K562 (cell line): ENCODE data around the gene NABP2. TPM values are rescaled to one million over a fixed set of nuclear protein-coding genes. Genes with fewer than 3 reads are reported as not detected.

Experiments
- BHLHE40 ChIP-seq: IDR thresholded peaks from 2 replicates; pipeline ENCODE4 v1.6.1; 2011; ENCODE audit warnings: low read length, improper control_type of control experiment
- HNRNPL ChIP-seq: fragments of 200-400 bp; formaldehyde crosslinking; IDR thresholded peaks from 2 replicates; pipeline ENCODE4 v1.6.1; 2017; ENCODE audit warnings: low read depth, mild to moderate bottlenecking, low read length
- KDM5B ChIP-seq: fragments of 200-600 bp; sonication (generic); IDR thresholded peaks from 2 replicates; pipeline ENCODE4 v1.6.1; 2012; ENCODE audit warnings: low read depth, mild to moderate bottlenecking, moderate library complexity, low read length, control low read depth, inconsistent platforms; ENCODE audit not compliant: insufficient replicate concordance
- KLF1 ChIP-seq: fragments of 450-650 bp; IDR thresholded peaks from 2 replicates; pipeline ENCODE4 v1.6.1; 2016; ENCODE audit warnings: missing genetic modification characterization, missing compliant biosample characterization
- MEIS2 ChIP-seq: fragments of 450-650 bp; IDR thresholded peaks from 2 replicates; pipeline ENCODE4 v1.6.1; 2014; ENCODE audit warnings: mild to moderate bottlenecking; ENCODE audit not compliant: partially characterized antibody
- MIER1 ChIP-seq: fragments of 450-650 bp; IDR thresholded peaks from 2 replicates; pipeline ENCODE4 v1.6.1; 2016; ENCODE audit warnings: antibody characterized with exemption, mild to moderate bottlenecking, low read depth
- MXI1 ChIP-seq: IDR thresholded peaks from 2 replicates; pipeline ENCODE4 v1.6.1; 2011; ENCODE audit warnings: low read depth, mild to moderate bottlenecking, improper control_type of control experiment, low read length
- NCOA2 ChIP-seq, 2 experiments: fragments of 450-650 bp; IDR thresholded peaks; 2 replicates each; pipeline ENCODE4 v1.6.1; 2018; ENCODE audit warnings: mild to moderate bottlenecking in 2 of 2, moderate library complexity in 1 of 2; ENCODE audit not compliant: partially characterized antibody in 2 of 2
- NFIX ChIP-seq: fragments of 250-450 bp; sonication (Bioruptor Pico); IDR thresholded peaks from 2 replicates; pipeline ENCODE4 v1.4.0; 2020; ENCODE audit warnings: low read depth, mild to moderate bottlenecking, moderate library complexity
- SOX6 ChIP-seq: fragments of 450-650 bp; IDR thresholded peaks from 2 replicates; pipeline ENCODE4 v1.6.1; 2014; ENCODE audit warnings: mild to moderate bottlenecking
- SREBF1 ChIP-seq: fragments of 150-350 bp; IDR thresholded peaks from 2 replicates; pipeline ENCODE4 v1.6.1; 2014; ENCODE audit warnings: antibody characterized with exemption, low read depth, low read length, borderline replicate concordance
- TBL1XR1 ChIP-seq, 2 experiments: IDR thresholded peaks; 2 replicates each; pipeline ENCODE4 v1.6.1; 2012; ENCODE audit warnings: improper control_type of control experiment in 2 of 2, low read length in 2 of 2, mild to moderate bottlenecking in 1 of 2
- TBP ChIP-seq: optimal IDR thresholded peaks from 2 replicates; pipeline ENCODE3; 2011; ENCODE audit warnings: low read depth, low read length, improper control_type of control experiment
- TRIM24 ChIP-seq, 2 experiments: fragments of 450-650 bp; IDR thresholded peaks; 2 replicates each; pipeline ENCODE4 v1.6.1; 2016
- USF1 ChIP-seq: sonication (generic); formaldehyde crosslinking; IDR thresholded peaks from 2 replicates; pipeline ENCODE4 v1.9.0; 2022; ENCODE audit warnings: mild to moderate bottlenecking, missing genetic modification reagents
- ZFP36 ChIP-seq: fragments of 150-350 bp; IDR thresholded peaks from 2 replicates; pipeline ENCODE4 v1.6.1; 2018; ENCODE audit warnings: low read length, low read depth; ENCODE audit not compliant: partially characterized antibody
- ZNF644 ChIP-seq: fragments of 200-800 bp; sonication (Bioruptor generic); IDR thresholded peaks from 2 replicates; pipeline ENCODE4 v1.6.1; 2016; ENCODE audit warnings: low read depth, missing genetic modification characterization, missing compliant biosample characterization
- polyA plus RNA-seq, 8 experiments: library from polyadenylated mRNA; depleted of rRNA in 4 of 8; stranded (reverse) in 5 of 8; unstranded in 3 of 8; fragments of >200 nt; fragmentation: Nextera tagmentation in 2 of 8; fragmentation: Illumina TruSeq in 1 of 8; extraction: Ambion mirVana in 2 of 8; extraction: Trizol in 1 of 8; gene quantifications; 2 replicates each; pipeline versions ENCODE4 v1.2.1 to v1.2.3, GENCODE V29; 2011 to 2014; ENCODE audit warnings: inconsistent platforms in 1 of 8, missing spikeins in 1 of 8
- total RNA-seq, 7 experiments: library from RNA; depleted of rRNA in 6 of 7; stranded (reverse); fragments of >200 nt in 6 of 7; fragmentation: Illumina TruSeq in 2 of 7; extraction: Trizol in 2 of 7; gene quantifications; 2 replicates each; pipeline versions ENCODE4 v1.2.1 to v1.2.3, GENCODE V29; 2011 to 2021; ENCODE audit warnings: low replicate concordance in 1 of 7
- TF ChIP-seq, protein P1 (sequence below): sonication (generic); formaldehyde crosslinking; IDR thresholded peaks from 2 replicates; pipeline ENCODE4 v1.8.0; 2022; ENCODE audit warnings: mild to moderate bottlenecking, missing genetic modification reagents
- TF ChIP-seq, protein P2 (sequence below): sonication (generic); formaldehyde crosslinking; IDR thresholded peaks from 2 replicates; pipeline ENCODE4 v1.5.0; 2020; ENCODE audit warnings: missing genetic modification reagents
- TF ChIP-seq, protein P3 (sequence below): fragments of 450-650 bp; IDR thresholded peaks from 2 replicates; pipeline ENCODE4 v1.6.1; 2017; ENCODE audit warnings: antibody characterized with exemption

NABP2 gene
- total and polyA plus RNA-seq, 9 of the 15 experiments (the other 6 are each of a cell fraction or from before 2014, with no cell fraction given), result 11.3 to 60.6 (median 43.5) TPM

- TF ChIP-seq, protein P1, sequence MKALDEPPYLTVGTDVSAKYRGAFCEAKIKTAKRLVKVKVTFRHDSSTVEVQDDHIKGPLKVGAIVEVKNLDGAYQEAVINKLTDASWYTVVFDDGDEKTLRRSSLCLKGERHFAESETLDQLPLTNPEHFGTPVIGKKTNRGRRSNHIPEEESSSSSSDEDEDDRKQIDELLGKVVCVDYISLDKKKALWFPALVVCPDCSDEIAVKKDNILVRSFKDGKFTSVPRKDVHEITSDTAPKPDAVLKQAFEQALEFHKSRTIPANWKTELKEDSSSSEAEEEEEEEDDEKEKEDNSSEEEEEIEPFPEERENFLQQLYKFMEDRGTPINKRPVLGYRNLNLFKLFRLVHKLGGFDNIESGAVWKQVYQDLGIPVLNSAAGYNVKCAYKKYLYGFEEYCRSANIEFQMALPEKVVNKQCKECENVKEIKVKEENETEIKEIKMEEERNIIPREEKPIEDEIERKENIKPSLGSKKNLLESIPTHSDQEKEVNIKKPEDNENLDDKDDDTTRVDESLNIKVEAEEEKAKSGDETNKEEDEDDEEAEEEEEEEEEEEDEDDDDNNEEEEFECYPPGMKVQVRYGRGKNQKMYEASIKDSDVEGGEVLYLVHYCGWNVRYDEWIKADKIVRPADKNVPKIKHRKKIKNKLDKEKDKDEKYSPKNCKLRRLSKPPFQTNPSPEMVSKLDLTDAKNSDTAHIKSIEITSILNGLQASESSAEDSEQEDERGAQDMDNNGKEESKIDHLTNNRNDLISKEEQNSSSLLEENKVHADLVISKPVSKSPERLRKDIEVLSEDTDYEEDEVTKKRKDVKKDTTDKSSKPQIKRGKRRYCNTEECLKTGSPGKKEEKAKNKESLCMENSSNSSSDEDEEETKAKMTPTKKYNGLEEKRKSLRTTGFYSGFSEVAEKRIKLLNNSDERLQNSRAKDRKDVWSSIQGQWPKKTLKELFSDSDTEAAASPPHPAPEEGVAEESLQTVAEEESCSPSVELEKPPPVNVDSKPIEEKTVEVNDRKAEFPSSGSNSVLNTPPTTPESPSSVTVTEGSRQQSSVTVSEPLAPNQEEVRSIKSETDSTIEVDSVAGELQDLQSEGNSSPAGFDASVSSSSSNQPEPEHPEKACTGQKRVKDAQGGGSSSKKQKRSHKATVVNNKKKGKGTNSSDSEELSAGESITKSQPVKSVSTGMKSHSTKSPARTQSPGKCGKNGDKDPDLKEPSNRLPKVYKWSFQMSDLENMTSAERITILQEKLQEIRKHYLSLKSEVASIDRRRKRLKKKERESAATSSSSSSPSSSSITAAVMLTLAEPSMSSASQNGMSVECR (CRISPR knock-in tag), result peak; percentile 85
- TF ChIP-seq, protein P2, sequence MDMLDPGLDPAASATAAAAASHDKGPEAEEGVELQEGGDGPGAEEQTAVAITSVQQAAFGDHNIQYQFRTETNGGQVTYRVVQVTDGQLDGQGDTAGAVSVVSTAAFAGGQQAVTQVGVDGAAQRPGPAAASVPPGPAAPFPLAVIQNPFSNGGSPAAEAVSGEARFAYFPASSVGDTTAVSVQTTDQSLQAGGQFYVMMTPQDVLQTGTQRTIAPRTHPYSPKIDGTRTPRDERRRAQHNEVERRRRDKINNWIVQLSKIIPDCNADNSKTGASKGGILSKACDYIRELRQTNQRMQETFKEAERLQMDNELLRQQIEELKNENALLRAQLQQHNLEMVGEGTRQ, result no peak
- TF ChIP-seq KDM5B (peak; percentile 82), NFIX (no peak), ZFP36 (peak; percentile 55), SOX6 (peak; percentile 45; the same call in 1 of the 2 replicates), SREBF1 (peak; percentile 36; the same call in 1 of the 2 replicates), TBP (peak; percentile 99), BHLHE40 (no peak), KLF1 (peak; percentile 67; the same call in 1 of the 2 replicates), TBL1XR1 (IDR thresholded peaks at IDR 0.05; ENCODE audit: low read length in 2 of 2) (peak in 1 of 2 experiments; percentile 95; a peak in 2 of 4 replicates), MIER1 (peak; percentile 11; the same call in 1 of the 2 replicates), TRIM24 (IDR thresholded peaks at IDR 0.05) (peak in 1 of 2 experiments; percentile 59; a peak in 2 of 4 replicates), MEIS2 (no peak), ZNF644 (tag) (peak; percentile 9; the same call in 1 of the 2 replicates), NCOA2 (IDR thresholded peaks at IDR 0.05; ENCODE audit: partially characterized antibody in 2 of 2) (no peak), MXI1 (0 out of 2 replicates have a peak, but pooled peaks have one; percentile 39), HNRNPL (no peak), USF1 (peak; percentile 5; the same call in 1 of the 2 replicates)
- TF ChIP-seq, protein P3, sequence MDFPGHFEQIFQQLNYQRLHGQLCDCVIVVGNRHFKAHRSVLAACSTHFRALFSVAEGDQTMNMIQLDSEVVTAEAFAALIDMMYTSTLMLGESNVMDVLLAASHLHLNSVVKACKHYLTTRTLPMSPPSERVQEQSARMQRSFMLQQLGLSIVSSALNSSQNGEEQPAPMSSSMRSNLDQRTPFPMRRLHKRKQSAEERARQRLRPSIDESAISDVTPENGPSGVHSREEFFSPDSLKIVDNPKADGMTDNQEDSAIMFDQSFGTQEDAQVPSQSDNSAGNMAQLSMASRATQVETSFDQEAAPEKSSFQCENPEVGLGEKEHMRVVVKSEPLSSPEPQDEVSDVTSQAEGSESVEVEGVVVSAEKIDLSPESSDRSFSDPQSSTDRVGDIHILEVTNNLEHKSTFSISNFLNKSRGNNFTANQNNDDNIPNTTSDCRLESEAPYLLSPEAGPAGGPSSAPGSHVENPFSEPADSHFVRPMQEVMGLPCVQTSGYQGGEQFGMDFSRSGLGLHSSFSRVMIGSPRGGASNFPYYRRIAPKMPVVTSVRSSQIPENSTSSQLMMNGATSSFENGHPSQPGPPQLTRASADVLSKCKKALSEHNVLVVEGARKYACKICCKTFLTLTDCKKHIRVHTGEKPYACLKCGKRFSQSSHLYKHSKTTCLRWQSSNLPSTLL, result peak; percentile 79
Measured at GRCh38 chr12:56189918-56190694, 34.0 kb upstream of the NABP2 start (continued).
